ENCODE data around the gene KCNK4.
"Not testable (repeated sequence)": the region's sequence is repeated elsewhere in the genome, so short reads cannot be mapped to it uniquely, and the experiment has no call there.

The KCNK4 gene

GRCh38 chr11:64291262-64291751 lies at the start of gene KCNK4:
Gene KCNK4, plus strand, starts transcription at chr11:64291302. Its CDS starts 1,717 bp downstream, at chr11:64293019.
- no peak for DNase-seq

GRCh38 chr11:64241491-64242374 lies 49.4 kb upstream of the KCNK4 start:
- DNase-seq = no peak

GRCh38 chr11:64243236-64243854 lies 47.8 kb upstream of the KCNK4 start:
- no peak for DNase-seq

- DNase-seq = no peak
These were observed 47.0 kb upstream of the KCNK4 start for GRCh38 chr11:64244107-64244506.

- no peak for DNase-seq
These were observed 46.1 kb upstream of the KCNK4 start for GRCh38 chr11:64244966-64245365.

- DNase-seq = no peak
These were observed 45.7 kb upstream of the KCNK4 start for GRCh38 chr11:64245401-64245796.

- no peak for DNase-seq
These were observed 45.1 kb upstream of the KCNK4 start for GRCh38 chr11:64245797-64246620.

GRCh38 chr11:64246621-64246870 lies 44.6 kb upstream of the KCNK4 start:
- not testable (repeated sequence) for DNase-seq

- DNase-seq = peak; percentile 62
These were observed 44.0 kb upstream of the KCNK4 start, which contains the start of gene PPP1R14B for GRCh38 chr11:64246871-64247728. Gene PPP1R14B, minus strand, starts transcription at chr11:64246943. Its CDS starts 270 bp downstream, at chr11:64246673.

GRCh38 chr11:64247729-64248531 lies 43.2 kb upstream of the KCNK4 start:
- no peak for DNase-seq

GRCh38 chr11:64248578-64248977 lies 42.5 kb upstream of the KCNK4 start:
- no peak for DNase-seq

GRCh38 chr11:64249038-64249437 lies 42.1 kb upstream of the KCNK4 start:
- no peak for DNase-seq

GRCh38 chr11:64249563-64250414 lies 41.3 kb upstream of the KCNK4 start:
- no peak for DNase-seq

- DNase-seq = no peak
These were observed 40.6 kb upstream of the KCNK4 start for GRCh38 chr11:64250415-64251015.

GRCh38 chr11:64251016-64251752 lies 39.9 kb upstream of the KCNK4 start, which contains the start of gene PLCB3:
Gene PLCB3, plus strand, starts transcription at chr11:64251530. Its CDS starts 120 bp downstream, at chr11:64251650.
- DNase-seq = no peak

GRCh38 chr11:64251753-64252002 lies 39.4 kb upstream of the KCNK4 start:
- DNase-seq = no peak

GRCh38 chr11:64252003-64252872 lies 38.9 kb upstream of the KCNK4 start:
- DNase-seq = no peak

GRCh38 chr11:64253043-64253442 lies 38.1 kb upstream of the KCNK4 start:
- no peak for DNase-seq

- DNase-seq = no peak
These were observed 37.6 kb upstream of the KCNK4 start for GRCh38 chr11:64253481-64253880.

Data from SHP77 treated with DMSO at 0.1 percent for 48 hours (cell line).